HEK293 (cell line): ENCODE results near the gene PCDH9.

Experiments
- CTCF ChIA-PET: fragments of 350-600 bp; formaldehyde crosslinking; extraction: SDS; loops from one replicate; lab custom pipeline; 2021; ENCODE audit warnings: antibody characterized with exemption; lab: Yijun Ruan, JAX
- POLR2A ChIA-PET: fragments of 300-600 bp; formaldehyde crosslinking; extraction: SDS; loops from one replicate; lab custom pipeline; 2020; ENCODE audit warnings: antibody characterized with exemption, inconsistent platforms; lab: Yijun Ruan, JAX
- H3K27ac ChIP-seq: fragments of 200-500 bp; sonication (Bioruptor generic); 2 replicates; pipeline ENCODE4 v1.5.1; 2014; ENCODE audit warnings: low read depth, low read length, control low read depth, inconsistent platforms; ENCODE audit errors: extremely low read depth
- H3K36me3 ChIP-seq, 2 experiments: fragments of 200-500 bp in 1 of 2; sonication (Bioruptor generic) in 1 of 2; 1 replicate in 1 of 2; 2 replicates in 1 of 2; pipeline ENCODE4 v1.5.1; 2014 to 2017; ENCODE audit warnings: inconsistent platforms in 2 of 2, low read length in 2 of 2; ENCODE audit not compliant: control insufficient read depth in 2 of 2, insufficient read depth in 1 of 2
- H3K4me1 ChIP-seq: fragments of 200-500 bp; sonication (Bioruptor generic); 2 replicates; pipeline ENCODE4 v1.5.1; 2014; ENCODE audit warnings: mild to moderate bottlenecking, low read length, inconsistent platforms; ENCODE audit not compliant: control insufficient read depth, insufficient read depth
- H3K4me3 ChIP-seq: 2 replicates; pipeline ENCODE4 v1.5.1; 2011; ENCODE audit warnings: low read depth, mild to moderate bottlenecking, control low read depth, low read length, moderate library complexity
- H3K9me3 ChIP-seq: fragments of 200-500 bp; sonication (Bioruptor generic); 2 replicates; pipeline ENCODE4 v1.5.1; 2014; ENCODE audit warnings: low read depth, low read length, inconsistent platforms; ENCODE audit not compliant: control insufficient read depth, insufficient read depth
- KLF1 ChIP-seq: fragments of 450-650 bp; formaldehyde crosslinking; IDR thresholded peaks from 2 replicates; pipeline ENCODE4 v1.5.1; 2016; ENCODE audit warnings: missing biosample characterization, missing genetic modification characterization
- KLF10 ChIP-seq: fragments of 450-650 bp; IDR thresholded peaks from 2 replicates; pipeline ENCODE4 v1.5.1; 2018; ENCODE audit warnings: missing biosample characterization, mild to moderate bottlenecking, missing genetic modification characterization
- SALL2 ChIP-seq: fragments of 450-650 bp; formaldehyde crosslinking; IDR thresholded peaks from 2 replicates; pipeline ENCODE4 v1.5.0; 2017; ENCODE audit warnings: missing biosample characterization, mild to moderate bottlenecking, missing genetic modification characterization, borderline replicate concordance
- ZBTB21 ChIP-seq: fragments of 450-650 bp; formaldehyde crosslinking; IDR thresholded peaks from 2 replicates; pipeline ENCODE4 v1.5.1; 2017; ENCODE audit warnings: missing biosample characterization, missing genetic modification characterization
- ZNF10 ChIP-seq: fragments of 450-650 bp; formaldehyde crosslinking; IDR thresholded peaks from 2 replicates; pipeline ENCODE4 v1.5.1; 2017; ENCODE audit warnings: missing biosample characterization, missing genetic modification characterization
- ZNF133 ChIP-seq: fragments of 450-650 bp; formaldehyde crosslinking; IDR thresholded peaks from 2 replicates; pipeline ENCODE4 v1.5.1; 2016; ENCODE audit warnings: missing biosample characterization, missing genetic modification characterization
- ZNF16 ChIP-seq: fragments of 450-650 bp; formaldehyde crosslinking; IDR thresholded peaks from 2 replicates; pipeline ENCODE4 v1.5.1; 2016; ENCODE audit warnings: low read depth, missing biosample characterization, missing genetic modification characterization
- ZNF184 ChIP-seq: fragments of 450-650 bp; IDR thresholded peaks from 2 replicates; pipeline ENCODE4 v1.5.1; 2018; ENCODE audit warnings: missing biosample characterization, mild to moderate bottlenecking, missing genetic modification characterization
- ZNF214 ChIP-seq: fragments of 450-650 bp; formaldehyde crosslinking; IDR thresholded peaks from 2 replicates; pipeline ENCODE4 v1.5.1; 2017; ENCODE audit warnings: missing biosample characterization, mild to moderate bottlenecking, missing genetic modification characterization, borderline replicate concordance
- ZNF311 ChIP-seq: fragments of 450-650 bp; formaldehyde crosslinking; IDR thresholded peaks from 2 replicates; pipeline ENCODE4 v1.5.1; 2017; ENCODE audit warnings: missing biosample characterization, missing genetic modification characterization, borderline replicate concordance
- ZNF350 ChIP-seq: fragments of 450-650 bp; formaldehyde crosslinking; IDR thresholded peaks from 2 replicates; pipeline ENCODE4 v1.5.0; 2017; ENCODE audit warnings: missing biosample characterization, mild to moderate bottlenecking, missing genetic modification characterization
- ZNF391 ChIP-seq: fragments of 450-650 bp; formaldehyde crosslinking; IDR thresholded peaks from 2 replicates; pipeline ENCODE4 v1.5.1; 2016; ENCODE audit warnings: low read depth, missing biosample characterization, missing genetic modification characterization, borderline replicate concordance
- ZNF394 ChIP-seq: fragments of 450-650 bp; formaldehyde crosslinking; IDR thresholded peaks from 2 replicates; pipeline ENCODE4 v1.5.1; 2016; ENCODE audit warnings: missing biosample characterization, missing genetic modification characterization, mild to moderate bottlenecking, moderate library complexity, borderline replicate concordance
- ZNF404 ChIP-seq: fragments of 450-650 bp; formaldehyde crosslinking; IDR thresholded peaks from 2 replicates; pipeline ENCODE4 v1.5.1; 2017; ENCODE audit warnings: missing biosample characterization, missing genetic modification characterization
- ZNF426 ChIP-seq: fragments of 450-650 bp; formaldehyde crosslinking; IDR thresholded peaks from 2 replicates; pipeline ENCODE4 v1.5.1; 2017; ENCODE audit warnings: missing biosample characterization, missing genetic modification characterization, mild to moderate bottlenecking, inconsistent platforms, moderate library complexity
- ZNF433 ChIP-seq: fragments of 450-650 bp; formaldehyde crosslinking; IDR thresholded peaks from 2 replicates; pipeline ENCODE4 v1.5.1; 2016; ENCODE audit warnings: missing biosample characterization, missing genetic modification characterization, low read depth
- ZNF529 ChIP-seq: fragments of 450-650 bp; formaldehyde crosslinking; IDR thresholded peaks from 2 replicates; pipeline ENCODE4 v1.5.1; 2017; ENCODE audit warnings: missing genetic modification characterization, missing biosample characterization; ENCODE audit not compliant: insufficient replicate concordance
- ZNF544 ChIP-seq: fragments of 450-650 bp; formaldehyde crosslinking; IDR thresholded peaks from 2 replicates; pipeline ENCODE4 v1.5.0; 2017; ENCODE audit warnings: missing biosample characterization, missing genetic modification characterization
- ZNF561 ChIP-seq: fragments of 450-650 bp; IDR thresholded peaks from 2 replicates; pipeline ENCODE4 v1.5.1; 2018; ENCODE audit warnings: missing biosample characterization, missing genetic modification characterization, borderline replicate concordance
- ZNF629 ChIP-seq: fragments of 450-650 bp; formaldehyde crosslinking; IDR thresholded peaks from 2 replicates; pipeline ENCODE4 v1.5.1; 2017; ENCODE audit warnings: missing biosample characterization, missing genetic modification characterization
- ZNF792 ChIP-seq: fragments of 450-650 bp; formaldehyde crosslinking; IDR thresholded peaks from 2 replicates; pipeline ENCODE4 v1.5.1; 2016; ENCODE audit warnings: missing biosample characterization, missing genetic modification characterization
- ZXDB ChIP-seq: fragments of 450-650 bp; formaldehyde crosslinking; IDR thresholded peaks from 2 replicates; pipeline ENCODE4 v1.5.1; 2016; ENCODE audit warnings: missing biosample characterization, missing genetic modification characterization
- TF ChIP-seq, protein P1 (sequence below): fragments of 450-650 bp; formaldehyde crosslinking; IDR thresholded peaks from 2 replicates; pipeline ENCODE4 v1.5.1; 2016; ENCODE audit warnings: missing biosample characterization, missing genetic modification characterization
- TF ChIP-seq, protein P2 (sequence below): fragments of 450-650 bp; formaldehyde crosslinking; IDR thresholded peaks from 2 replicates; pipeline ENCODE4 v1.5.1; 2016; ENCODE audit warnings: missing biosample characterization, missing genetic modification characterization, borderline replicate concordance
- TF ChIP-seq, protein P3 (sequence below): fragments of 450-650 bp; formaldehyde crosslinking; IDR thresholded peaks from 2 replicates; pipeline ENCODE4 v1.5.1; 2017; ENCODE audit warnings: missing biosample characterization, missing genetic modification characterization

PCDH9 gene

DNA sequence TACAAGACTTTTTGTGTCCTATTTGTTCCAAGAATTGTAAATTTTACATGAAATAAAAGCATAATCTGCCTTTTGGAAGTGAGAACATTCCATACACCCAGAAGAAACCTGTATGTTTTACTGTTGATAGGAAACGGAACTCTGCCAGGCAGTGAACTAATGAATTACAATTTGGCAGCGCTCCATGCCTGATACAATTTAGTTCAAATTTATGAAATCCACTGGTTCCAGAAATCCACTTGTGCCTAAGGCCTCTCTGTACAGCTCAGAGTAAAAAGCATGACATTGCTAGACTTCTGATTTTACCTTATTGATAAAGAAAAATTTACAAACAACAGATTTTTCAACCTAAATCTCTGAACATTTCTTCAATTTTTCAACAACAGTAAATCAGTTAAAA lies 78.1 kb downstream of the PCDH9 start:
- Histone ChIP-seq H3K27ac (no peak overlapping the region), H3K9me3 (no peaks in the 10 kb centered on the region), H3K4me3 (no peak overlapping the region), H3K36me3 (no peaks in the 10 kb centered on the region), H3K4me1 (no peaks in the 10 kb centered on the region)
- POLR2A ChIA-PET = no interaction called here
- CTCF ChIA-PET = no interaction called here
- TF ChIP-seq ZBTB21 (tag by site-specific recombination) (no peak), ZNF133 (tag by site-specific recombination) (no peak), ZNF561 (tag by site-specific recombination) (no peak), ZNF433 (tag by site-specific recombination) (no peak), ZNF792 (no peak), ZNF16 (tag by site-specific recombination) (no peak), ZNF311 (tag by site-specific recombination) (no peak), ZNF394 (tag by site-specific recombination) (no peak), ZNF426 (tag by site-specific recombination) (no peak)
- TF ChIP-seq, protein P1, sequence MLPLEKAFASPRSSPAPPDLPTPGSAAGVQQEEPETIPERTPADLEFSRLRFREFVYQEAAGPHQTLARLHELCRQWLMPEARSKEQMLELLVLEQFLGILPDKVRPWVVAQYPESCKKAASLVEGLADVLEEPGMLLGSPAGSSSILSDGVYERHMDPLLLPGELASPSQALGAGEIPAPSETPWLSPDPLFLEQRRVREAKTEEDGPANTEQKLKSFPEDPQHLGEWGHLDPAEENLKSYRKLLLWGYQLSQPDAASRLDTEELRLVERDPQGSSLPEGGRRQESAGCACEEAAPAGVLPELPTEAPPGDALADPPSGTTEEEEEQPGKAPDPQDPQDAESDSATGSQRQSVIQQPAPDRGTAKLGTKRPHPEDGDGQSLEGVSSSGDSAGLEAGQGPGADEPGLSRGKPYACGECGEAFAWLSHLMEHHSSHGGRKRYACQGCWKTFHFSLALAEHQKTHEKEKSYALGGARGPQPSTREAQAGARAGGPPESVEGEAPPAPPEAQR (tag by site-specific recombination) = no peak
- TF ChIP-seq, all 188 proteins: peak for 0

DNA sequence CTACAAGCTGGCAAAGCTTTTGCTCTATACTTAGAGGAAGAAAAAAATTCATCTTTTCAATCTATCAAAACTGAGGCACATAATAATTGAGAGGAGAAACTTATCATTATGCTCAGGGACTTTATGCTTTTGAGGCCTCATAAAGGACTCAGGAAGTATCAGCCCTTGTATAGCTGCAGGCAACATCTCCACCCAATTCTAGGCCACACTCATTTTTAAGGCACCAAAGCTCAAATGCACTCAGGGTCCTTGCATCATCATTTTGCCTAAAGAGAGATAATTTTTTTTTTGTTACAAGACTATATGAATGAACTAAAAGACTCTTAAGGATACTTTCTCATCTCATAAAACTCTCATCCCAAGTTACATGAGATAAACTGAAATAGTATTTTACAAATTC lies 78.5 kb downstream of the PCDH9 start:
- H3K4me1 ChIP-seq = no peaks in the 10 kb centered on the region
- H3K27ac ChIP-seq = no peak overlapping the region
- ChIA-PET POLR2A (no interaction called here), CTCF (interaction anchor here (0.5 kb wide), 1 partner anchor 462 kb away, joined by 4 read pairs; no protein-coding TSS in a partner anchor)
- H3K9me3 ChIP-seq = no peaks in the 10 kb centered on the region
- no peaks in the 10 kb centered on the region for H3K36me3 ChIP-seq
- H3K4me3 ChIP-seq = no peak overlapping the region
- TF ChIP-seq ZNF529 (tag by site-specific recombination) = no peak
- TF ChIP-seq, protein P2, sequence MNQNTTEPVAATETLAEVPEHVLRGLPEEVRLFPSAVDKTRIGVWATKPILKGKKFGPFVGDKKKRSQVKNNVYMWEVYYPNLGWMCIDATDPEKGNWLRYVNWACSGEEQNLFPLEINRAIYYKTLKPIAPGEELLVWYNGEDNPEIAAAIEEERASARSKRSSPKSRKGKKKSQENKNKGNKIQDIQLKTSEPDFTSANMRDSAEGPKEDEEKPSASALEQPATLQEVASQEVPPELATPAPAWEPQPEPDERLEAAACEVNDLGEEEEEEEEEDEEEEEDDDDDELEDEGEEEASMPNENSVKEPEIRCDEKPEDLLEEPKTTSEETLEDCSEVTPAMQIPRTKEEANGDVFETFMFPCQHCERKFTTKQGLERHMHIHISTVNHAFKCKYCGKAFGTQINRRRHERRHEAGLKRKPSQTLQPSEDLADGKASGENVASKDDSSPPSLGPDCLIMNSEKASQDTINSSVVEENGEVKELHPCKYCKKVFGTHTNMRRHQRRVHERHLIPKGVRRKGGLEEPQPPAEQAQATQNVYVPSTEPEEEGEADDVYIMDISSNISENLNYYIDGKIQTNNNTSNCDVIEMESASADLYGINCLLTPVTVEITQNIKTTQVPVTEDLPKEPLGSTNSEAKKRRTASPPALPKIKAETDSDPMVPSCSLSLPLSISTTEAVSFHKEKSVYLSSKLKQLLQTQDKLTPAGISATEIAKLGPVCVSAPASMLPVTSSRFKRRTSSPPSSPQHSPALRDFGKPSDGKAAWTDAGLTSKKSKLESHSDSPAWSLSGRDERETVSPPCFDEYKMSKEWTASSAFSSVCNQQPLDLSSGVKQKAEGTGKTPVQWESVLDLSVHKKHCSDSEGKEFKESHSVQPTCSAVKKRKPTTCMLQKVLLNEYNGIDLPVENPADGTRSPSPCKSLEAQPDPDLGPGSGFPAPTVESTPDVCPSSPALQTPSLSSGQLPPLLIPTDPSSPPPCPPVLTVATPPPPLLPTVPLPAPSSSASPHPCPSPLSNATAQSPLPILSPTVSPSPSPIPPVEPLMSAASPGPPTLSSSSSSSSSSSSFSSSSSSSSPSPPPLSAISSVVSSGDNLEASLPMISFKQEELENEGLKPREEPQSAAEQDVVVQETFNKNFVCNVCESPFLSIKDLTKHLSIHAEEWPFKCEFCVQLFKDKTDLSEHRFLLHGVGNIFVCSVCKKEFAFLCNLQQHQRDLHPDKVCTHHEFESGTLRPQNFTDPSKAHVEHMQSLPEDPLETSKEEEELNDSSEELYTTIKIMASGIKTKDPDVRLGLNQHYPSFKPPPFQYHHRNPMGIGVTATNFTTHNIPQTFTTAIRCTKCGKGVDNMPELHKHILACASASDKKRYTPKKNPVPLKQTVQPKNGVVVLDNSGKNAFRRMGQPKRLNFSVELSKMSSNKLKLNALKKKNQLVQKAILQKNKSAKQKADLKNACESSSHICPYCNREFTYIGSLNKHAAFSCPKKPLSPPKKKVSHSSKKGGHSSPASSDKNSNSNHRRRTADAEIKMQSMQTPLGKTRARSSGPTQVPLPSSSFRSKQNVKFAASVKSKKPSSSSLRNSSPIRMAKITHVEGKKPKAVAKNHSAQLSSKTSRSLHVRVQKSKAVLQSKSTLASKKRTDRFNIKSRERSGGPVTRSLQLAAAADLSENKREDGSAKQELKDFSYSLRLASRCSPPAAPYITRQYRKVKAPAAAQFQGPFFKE = no peak
- no peak for TF ChIP-seq KLF1
- TF ChIP-seq, protein P3, sequence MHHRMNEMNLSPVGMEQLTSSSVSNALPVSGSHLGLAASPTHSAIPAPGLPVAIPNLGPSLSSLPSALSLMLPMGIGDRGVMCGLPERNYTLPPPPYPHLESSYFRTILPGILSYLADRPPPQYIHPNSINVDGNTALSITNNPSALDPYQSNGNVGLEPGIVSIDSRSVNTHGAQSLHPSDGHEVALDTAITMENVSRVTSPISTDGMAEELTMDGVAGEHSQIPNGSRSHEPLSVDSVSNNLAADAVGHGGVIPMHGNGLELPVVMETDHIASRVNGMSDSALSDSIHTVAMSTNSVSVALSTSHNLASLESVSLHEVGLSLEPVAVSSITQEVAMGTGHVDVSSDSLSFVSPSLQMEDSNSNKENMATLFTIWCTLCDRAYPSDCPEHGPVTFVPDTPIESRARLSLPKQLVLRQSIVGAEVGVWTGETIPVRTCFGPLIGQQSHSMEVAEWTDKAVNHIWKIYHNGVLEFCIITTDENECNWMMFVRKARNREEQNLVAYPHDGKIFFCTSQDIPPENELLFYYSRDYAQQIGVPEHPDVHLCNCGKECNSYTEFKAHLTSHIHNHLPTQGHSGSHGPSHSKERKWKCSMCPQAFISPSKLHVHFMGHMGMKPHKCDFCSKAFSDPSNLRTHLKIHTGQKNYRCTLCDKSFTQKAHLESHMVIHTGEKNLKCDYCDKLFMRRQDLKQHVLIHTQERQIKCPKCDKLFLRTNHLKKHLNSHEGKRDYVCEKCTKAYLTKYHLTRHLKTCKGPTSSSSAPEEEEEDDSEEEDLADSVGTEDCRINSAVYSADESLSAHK (tag by site-specific recombination) = no peak
- no peak for TF ChIP-seq ZNF426 (tag by site-specific recombination)
- no peak for TF ChIP-seq ZNF184
- TF ChIP-seq ZNF391 (tag by site-specific recombination) = no peak
- no peak for TF ChIP-seq ZNF544
- no peak for TF ChIP-seq KLF10 (tag by site-specific recombination)
- no peak for TF ChIP-seq ZNF350 (tag by site-specific recombination)
- TF ChIP-seq ZNF629 (tag by site-specific recombination) = no peak
- no peak for TF ChIP-seq SALL2 (tag by site-specific recombination)
- TF ChIP-seq ZXDB (tag by site-specific recombination) = no peak
- no peak for TF ChIP-seq ZNF214 (tag by site-specific recombination)
- no peak for TF ChIP-seq ZNF10
- TF ChIP-seq ZNF404 (tag by site-specific recombination) = no peak
